ENCODE measurements around the gene MRPS35. TPM values are rescaled to one million over a fixed set of nuclear protein-coding genes. Genes with fewer than 3 reads are reported as not detected.
"Not testable (repeated sequence)": the region's sequence is repeated elsewhere in the genome, so short reads cannot be mapped to it uniquely, and the experiment has no call there.

The MRPS35 gene
- total RNA-seq, 1 donor from 2014 or later: 50.4 TPM

GRCh38 chr12:27743601-27744000 is 33.0 kb downstream of the MRPS35 start:
- no peak overlapping the region for H3K4me3 Mint-ChIP-seq (ENCODE audit: unreplicated experiment)
- H3K9me3 Mint-ChIP-seq (ENCODE audit: unreplicated experiment): peaks cover 2% of the 10 kb centered on the region
- Histone ChIP-seq H3K36me3 (ENCODE audit: insufficient read depth, low read length) (peaks cover 21% of the 10 kb centered on the region), H3K4me3 (ENCODE audit: insufficient read depth, low read depth, low read length) (no peak overlapping the region), H2AFZ (ENCODE audit: low read depth, low read length) (no peak overlapping the region), H3K27ac (ENCODE audit: low read depth, low read length) (no peak overlapping the region), H4K20me1 (ENCODE audit: insufficient read depth, low read length) (no peaks in the 10 kb centered on the region), H3K4me2 (ENCODE audit: low read length) (no peak overlapping the region), H3K4me1 (ENCODE audit: insufficient read depth, low read length) (no peaks in the 10 kb centered on the region), H3K27me3 (ENCODE audit: insufficient read depth, low read length) (no peaks in the 10 kb centered on the region), H3K9me3 (ENCODE audit: insufficient read depth, low read depth, low read length) (no peaks in the 10 kb centered on the region), H3K79me2 (ENCODE audit: insufficient read depth, low read length) (peaks cover 9% of the 10 kb centered on the region), H3K9ac (ENCODE audit: low read length) (no peak overlapping the region)
- no peak overlapping the region for H3K27ac Mint-ChIP-seq (ENCODE audit: unreplicated experiment)
- H3K4me1 Mint-ChIP-seq (ENCODE audit: low read depth, unreplicated experiment): peaks cover 4% of the 10 kb centered on the region
- TF ChIP-seq EZH2 (IDR thresholded peaks at IDR 0.05; ENCODE audit: insufficient read depth, low read length): no peak
- TF ChIP-seq CTCF (IDR thresholded peaks at IDR 0.05; ENCODE audit: insufficient read depth, low read depth, low read length): no peak
- no peaks in the 10 kb centered on the region for H3K27me3 Mint-ChIP-seq (ENCODE audit: low read depth, unreplicated experiment)
- H3K36me3 Mint-ChIP-seq (ENCODE audit: low read depth, unreplicated experiment): peaks cover 14% of the 10 kb centered on the region
- DNase-seq (ENCODE audit: low read depth) (no peak), FAIRE-seq (no peak)

- H3K4me3 Mint-ChIP-seq (ENCODE audit: unreplicated experiment); H3K9ac ChIP-seq (ENCODE audit: low read length); H3K9me3 Mint-ChIP-seq (ENCODE audit: unreplicated experiment); FAIRE-seq; H3K27me3 ChIP-seq (ENCODE audit: insufficient read depth, low read length); H4K20me1 ChIP-seq (ENCODE audit: insufficient read depth, low read length); H3K4me2 ChIP-seq (ENCODE audit: low read length); H3K27me3 Mint-ChIP-seq (ENCODE audit: low read depth, unreplicated experiment); H3K4me3 ChIP-seq (ENCODE audit: insufficient read depth, low read depth, low read length); DNase-seq (ENCODE audit: low read depth); H3K4me1 ChIP-seq (ENCODE audit: insufficient read depth, low read length); H3K9me3 ChIP-seq (ENCODE audit: insufficient read depth, low read depth, low read length); H2AFZ ChIP-seq (ENCODE audit: low read depth, low read length); H3K27ac ChIP-seq (ENCODE audit: low read depth, low read length); H3K27ac Mint-ChIP-seq (ENCODE audit: unreplicated experiment); H3K4me1 Mint-ChIP-seq (ENCODE audit: low read depth, unreplicated experiment): not testable (repeated sequence)
- H3K79me2 ChIP-seq (ENCODE audit: insufficient read depth, low read length): peaks cover 12% of the 10 kb centered on the region
- peaks cover 14% of the 10 kb centered on the region for H3K36me3 ChIP-seq (ENCODE audit: insufficient read depth, low read length)
- H3K36me3 Mint-ChIP-seq (ENCODE audit: low read depth, unreplicated experiment): peaks cover 10% of the 10 kb centered on the region
These were observed 35.1 kb downstream of the MRPS35 start for GRCh38 chr12:27745734-27746133.

GRCh38 chr12:27747111-27747820 is 36.6 kb downstream of the MRPS35 start:
- no peaks in the 10 kb centered on the region for H3K4me1 ChIP-seq (ENCODE audit: insufficient read depth, low read length)
- H3K9me3 ChIP-seq (ENCODE audit: insufficient read depth, low read depth, low read length): no peaks in the 10 kb centered on the region
- H4K20me1 ChIP-seq (ENCODE audit: insufficient read depth, low read length): no peaks in the 10 kb centered on the region
- peaks cover 16% of the 10 kb centered on the region for H3K79me2 ChIP-seq (ENCODE audit: insufficient read depth, low read length)
- FAIRE-seq (no peak), DNase-seq (ENCODE audit: low read depth) (peak; percentile 13)
- Mint-ChIP-seq H3K27ac (ENCODE audit: unreplicated experiment) (no peak overlapping the region), H3K9me3 (ENCODE audit: unreplicated experiment) (peaks cover 2% of the 10 kb centered on the region), H3K4me1 (ENCODE audit: low read depth, unreplicated experiment) (peaks cover 4% of the 10 kb centered on the region), H3K36me3 (ENCODE audit: low read depth, unreplicated experiment) (peaks cover 12% of the 10 kb centered on the region), H3K4me3 (ENCODE audit: unreplicated experiment) (no peak overlapping the region), H3K27me3 (ENCODE audit: low read depth, unreplicated experiment) (no peaks in the 10 kb centered on the region)
- H2AFZ ChIP-seq (ENCODE audit: low read depth, low read length): no peak overlapping the region
- H3K4me2 ChIP-seq (ENCODE audit: low read length): no peak overlapping the region
- H3K36me3 ChIP-seq (ENCODE audit: insufficient read depth, low read length): peaks cover 10% of the 10 kb centered on the region
- no peak overlapping the region for H3K4me3 ChIP-seq (ENCODE audit: insufficient read depth, low read depth, low read length)
- H3K27ac ChIP-seq (ENCODE audit: low read depth, low read length): no peak overlapping the region
- H3K9ac ChIP-seq (ENCODE audit: low read length): no peak overlapping the region
- no peaks in the 10 kb centered on the region for H3K27me3 ChIP-seq (ENCODE audit: insufficient read depth, low read length)
- TF ChIP-seq EZH2 (IDR thresholded peaks at IDR 0.05; ENCODE audit: insufficient read depth, low read length) (no peak), CTCF (IDR thresholded peaks at IDR 0.05; ENCODE audit: insufficient read depth, low read depth, low read length) (no peak)

Data from astrocyte (in vitro differentiated cells and primary cell).